H9 (cell line): ENCODE data around the gene TSPO2. TPM values are rescaled to one million over a fixed set of nuclear protein-coding genes. Genes with fewer than 3 reads are reported as not detected.
A peak's percentile ranks its signal among the peaks of the same experiment; 100 is the strongest.

Source experiments
- DNase-seq: peaks from one replicate; pipeline ENCODE4 v3.0.0-alpha.2; 2017
- H2AFZ ChIP-seq: one replicate; pipeline ENCODE4 v1.6.1; 2013; ENCODE audit warnings: mild to moderate bottlenecking, low read length, control low read depth, moderate library complexity
- H2AK5ac ChIP-seq: 2 replicates; pipeline ENCODE4 v1.6.1; 2013; ENCODE audit warnings: low read length, control low read depth, mixed read lengths; ENCODE audit not compliant: insufficient read length
- H2BK120ac ChIP-seq: one replicate; pipeline ENCODE4 v1.6.1; 2013; ENCODE audit warnings: low read depth, mild to moderate bottlenecking, low read length, control low read depth, inconsistent platforms; ENCODE audit not compliant: poor library complexity, severe bottlenecking
- H2BK12ac ChIP-seq: 2 replicates; pipeline ENCODE4 v1.6.1; 2013; ENCODE audit warnings: low read length, control low read depth, mixed read lengths, low read depth; ENCODE audit not compliant: insufficient read length
- H2BK15ac ChIP-seq: 2 replicates; pipeline ENCODE4 v1.6.1; 2013; ENCODE audit warnings: low read depth, low read length, control low read depth
- H2BK20ac ChIP-seq: one replicate; pipeline ENCODE4 v1.6.1; 2013; ENCODE audit warnings: low read depth, mild to moderate bottlenecking, low read length, control low read depth, inconsistent platforms; ENCODE audit not compliant: poor library complexity, severe bottlenecking
- H2BK5ac ChIP-seq: 2 replicates; pipeline ENCODE4 v1.6.1; 2013; ENCODE audit warnings: low read length, control low read depth, mixed read lengths; ENCODE audit not compliant: insufficient read length
- H3K14ac ChIP-seq: 2 replicates; pipeline ENCODE4 v1.6.1; 2013; ENCODE audit warnings: low read length, control low read depth; ENCODE audit not compliant: insufficient read depth
- H3K18ac ChIP-seq: 2 replicates; pipeline ENCODE4 v1.6.1; 2013; ENCODE audit warnings: low read depth, mild to moderate bottlenecking, mixed read lengths, low read length, control low read depth; ENCODE audit not compliant: insufficient read length
- H3K23ac ChIP-seq: 2 replicates; pipeline ENCODE4 v1.6.1; 2013; ENCODE audit warnings: low read length, control low read depth, mixed read lengths, low read depth; ENCODE audit not compliant: insufficient read length
- H3K23me2 ChIP-seq: 2 replicates; pipeline ENCODE4 v1.6.1; 2013; ENCODE audit warnings: low read depth, mild to moderate bottlenecking, mixed read lengths, low read length, control low read depth; ENCODE audit not compliant: insufficient read length, poor library complexity, severe bottlenecking
- H3K27ac ChIP-seq: 2 replicates; pipeline ENCODE4 v1.5.1; 2013; ENCODE audit warnings: low read length, control low read depth, mixed read lengths, low read depth; ENCODE audit not compliant: insufficient read length
- H3K27me3 ChIP-seq: 2 replicates; pipeline ENCODE4 v1.6.1; 2013; ENCODE audit warnings: low read length, control low read depth, inconsistent platforms; ENCODE audit not compliant: insufficient read depth
- H3K4ac ChIP-seq: 2 replicates; pipeline ENCODE4 v1.6.1; 2013; ENCODE audit warnings: low read depth, mild to moderate bottlenecking, control low read depth, inconsistent platforms, low read length, moderate library complexity
- H3K4me1 ChIP-seq: 2 replicates; pipeline ENCODE4 v1.6.1; 2013; ENCODE audit warnings: low read length, control low read depth, inconsistent platforms; ENCODE audit not compliant: insufficient read depth
- H3K4me2 ChIP-seq: 2 replicates; pipeline ENCODE4 v1.6.1; 2013; ENCODE audit warnings: low read length, control low read depth, mixed read lengths; ENCODE audit not compliant: insufficient read length, insufficient read depth
- H3K56ac ChIP-seq: 2 replicates; pipeline ENCODE4 v1.6.1; 2013; ENCODE audit warnings: low read depth, mild to moderate bottlenecking, mixed read lengths, low read length, control low read depth; ENCODE audit not compliant: insufficient read length
- H3K79me1 ChIP-seq: 2 replicates; pipeline ENCODE4 v1.6.1; 2013; ENCODE audit warnings: low read depth, mild to moderate bottlenecking, moderate library complexity, low read length, control low read depth, inconsistent platforms; ENCODE audit not compliant: insufficient read depth, poor library complexity, severe bottlenecking
- H3K79me2 ChIP-seq: 2 replicates; pipeline ENCODE4 v1.6.1; 2013; ENCODE audit warnings: low read length, control low read depth, inconsistent platforms; ENCODE audit not compliant: insufficient read depth
- H3K9ac ChIP-seq: 2 replicates; pipeline ENCODE4 v1.6.1; 2013; ENCODE audit warnings: low read length, control low read depth, mixed read lengths; ENCODE audit not compliant: insufficient read length; ENCODE audit errors: extremely low read depth
- H3K9me3 ChIP-seq: one replicate; pipeline ENCODE4 v1.6.1; 2013; ENCODE audit warnings: low read depth, low read length, inconsistent platforms; ENCODE audit not compliant: control insufficient read depth
- H3T11ph ChIP-seq: one replicate; pipeline ENCODE4 v1.6.1; 2013; ENCODE audit warnings: mild to moderate bottlenecking, low read length, control low read depth, inconsistent platforms
- H4K20me1 ChIP-seq: one replicate; pipeline ENCODE4 v1.6.1; 2013; ENCODE audit not compliant: control insufficient read depth, insufficient read length, insufficient read depth
- H4K5ac ChIP-seq: 2 replicates; pipeline ENCODE4 v1.6.1; 2013; ENCODE audit warnings: low read depth, mild to moderate bottlenecking, mixed read lengths, low read length, control low read depth; ENCODE audit not compliant: insufficient read length
- H4K8ac ChIP-seq: replicated peaks from 2 replicates; pipeline ENCODE4 v1.6.1; 2013; ENCODE audit warnings: low read length, control low read depth, mixed read lengths, low read depth; ENCODE audit not compliant: insufficient read length
- H4K91ac ChIP-seq: 2 replicates; pipeline ENCODE4 v1.6.1; 2013; ENCODE audit warnings: low read depth, mild to moderate bottlenecking, moderate library complexity, mixed read lengths, low read length, control low read depth; ENCODE audit not compliant: insufficient read length
- H3K27ac Mint-ChIP-seq, 3 experiments: 2 replicates in 2 of 3; 3 replicates in 1 of 3; pipeline ENCODE4 v1.8.0; 2020 to 2021; ENCODE audit warnings: mixed read lengths in 3 of 3, mild to moderate bottlenecking in 1 of 3, moderate library complexity in 1 of 3
- H3K27me3 Mint-ChIP-seq: 2 replicates; pipeline ENCODE4 v1.8.0; 2021; ENCODE audit warnings: low read depth, mild to moderate bottlenecking, moderate library complexity, mixed read lengths
- H3K36me3 Mint-ChIP-seq, 3 experiments: 2 replicates in 2 of 3; 3 replicates in 1 of 3; pipeline ENCODE4 v1.8.0; 2020 to 2021; ENCODE audit warnings: low read depth in 3 of 3, mixed read lengths in 3 of 3; ENCODE audit not compliant: insufficient read depth in 1 of 3
- H3K4me1 Mint-ChIP-seq, 2 experiments: 2 replicates each; pipeline ENCODE4 v1.8.0; 2020; ENCODE audit warnings: mixed read lengths in 2 of 2
- H3K4me3 Mint-ChIP-seq, 2 experiments: 2 replicates in 1 of 2; 3 replicates in 1 of 2; pipeline ENCODE4 v1.8.0; 2020 to 2021; ENCODE audit warnings: mild to moderate bottlenecking in 2 of 2, mixed read lengths in 2 of 2, moderate library complexity in 1 of 2
- H3K9me3 Mint-ChIP-seq, 2 experiments: 2 replicates in 1 of 2; 3 replicates in 1 of 2; pipeline ENCODE4 v1.8.0; 2020; ENCODE audit warnings: mild to moderate bottlenecking in 2 of 2, mixed read lengths in 2 of 2, moderate library complexity in 1 of 2
- CTCF ChIP-seq: fragments of 200-600 bp; sonication (generic); conservative IDR thresholded peaks from 3 replicates; pipeline ENCODE4 v1.8.0; 2021; ENCODE audit warnings: antibody characterized with exemption, mild to moderate bottlenecking
- WGBS: extraction: QIAGEN DNeasy Blood & Tissue Kit; methylation state at CpG from one replicate; pipeline ENCODE4 v1.1.7; 2013; ENCODE audit warnings: missing lambda C conversion rate, low lambda C conversion rate, mixed read lengths; ENCODE audit not compliant: insufficient read length; ENCODE audit errors: extremely low coverage; 5-methylcytosine and 5-hydroxymethylcytosine counted together
- total RNA-seq: library from RNA; stranded (reverse); gene quantifications from 2 replicates; pipeline ENCODE4 v1.2.1, GENCODE V29; 2021

Gene TSPO2
- total RNA-seq, 1 experiment from 2014 or later = not detected

- H3K4ac ChIP-seq = no peak overlapping the region
- DNase-seq = no peak
- no peak for TF ChIP-seq CTCF
- no peak overlapping the region for H4K91ac ChIP-seq
- H3K23me2 ChIP-seq = no peaks in the 10 kb centered on the region
- no peak overlapping the region for H3K23ac ChIP-seq
- H3K18ac ChIP-seq = no peak overlapping the region
- H2BK5ac ChIP-seq = no peak overlapping the region
- H4K20me1 ChIP-seq = no peaks in the 10 kb centered on the region
- no peak overlapping the region for H2BK12ac ChIP-seq
- H3K14ac ChIP-seq = no peak overlapping the region
- peaks cover 7% of the 10 kb centered on the region; the same call in 1 of the 2 replicates for H3K4me1 ChIP-seq
- no peak overlapping the region for H2AFZ ChIP-seq
- H3K4me2 ChIP-seq = no peak overlapping the region
- Mint-ChIP-seq H3K9me3 (no peaks in the 10 kb centered on the region), H3K27ac (peak overlapping the region in 2 of 3 experiments; percentile 34 to 88; a peak in 4 of 7 replicates), H3K4me1 (peaks cover 14 to 24% of the 10 kb centered on the region in 2 experiments), H3K27me3 (no peaks in the 10 kb centered on the region), H3K36me3 (no peaks in the 10 kb centered on the region; a peak in 2 of 7 replicates), H3K4me3 (no peak overlapping the region)
- H4K8ac ChIP-seq = no peak overlapping the region
- no peak overlapping the region for H2BK15ac ChIP-seq
- no peaks in the 10 kb centered on the region for H3K79me1 ChIP-seq
- H3K9ac ChIP-seq = no peak overlapping the region
- no peaks in the 10 kb centered on the region for H3K79me2 ChIP-seq
- no peak overlapping the region for H2AK5ac ChIP-seq
- H2BK120ac ChIP-seq = no peak overlapping the region
- no peak overlapping the region for H3K27ac ChIP-seq
- no peak overlapping the region for H3K56ac ChIP-seq
- H4K5ac ChIP-seq = no peak overlapping the region
- no peaks in the 10 kb centered on the region for H3K9me3 ChIP-seq
- WGBS = no CpG with 5 or more reads among the region's 1 CpG
- H3T11ph ChIP-seq = no peak overlapping the region
- H3K27me3 ChIP-seq = no peaks in the 10 kb centered on the region
- no peak overlapping the region for H2BK20ac ChIP-seq
Observed at GRCh38 chr6:41049521-41049920, 7.3 kb downstream of the TSPO2 start.
